ENCODE results near the gene TOP2B.

TOP2B gene

GRCh38 chr3:25678581-25678980 is 13.9 kb upstream of the TOP2B start:
- no peak for DNase-seq (ENCODE audit: extremely low read depth in 1 of 2, low read depth in 1 of 2)

GRCh38 chr3:25677121-25677520 is 12.4 kb upstream of the TOP2B start:
- DNase-seq (ENCODE audit: extremely low read depth in 1 of 2, low read depth in 1 of 2): no peak

GRCh38 chr3:25674670-25675069 is 10.0 kb upstream of the TOP2B start:
- no peak for DNase-seq (ENCODE audit: extremely low read depth in 1 of 2, low read depth in 1 of 2)

GRCh38 chr3:25673738-25674298 is 9.1 kb upstream of the TOP2B start:
- no peak for DNase-seq (ENCODE audit: extremely low read depth in 1 of 2, low read depth in 1 of 2)

GRCh38 chr3:25665315-25666280 is 891 bp upstream of the TOP2B start:
- DNase-seq (ENCODE audit: extremely low read depth in 1 of 2, low read depth in 1 of 2): peak in 1 of 2 donors; percentile 10

- DNase-seq (ENCODE audit: extremely low read depth in 1 of 2, low read depth in 1 of 2): peak; percentile 44 to 50
These were observed 567 bp downstream of the TOP2B start for GRCh38 chr3:25663869-25664811.

GRCh38 chr3:25663347-25663868 is 1.3 kb downstream of the TOP2B start:
- DNase-seq (ENCODE audit: extremely low read depth in 1 of 2, low read depth in 1 of 2): no peak

- no peak for DNase-seq (ENCODE audit: extremely low read depth in 1 of 2, low read depth in 1 of 2)
These were observed 1.9 kb downstream of the TOP2B start for GRCh38 chr3:25662736-25663320.

- no peak for DNase-seq (ENCODE audit: extremely low read depth in 1 of 2, low read depth in 1 of 2)
These were observed 2.8 kb downstream of the TOP2B start for GRCh38 chr3:25661694-25662437.

- no peak for DNase-seq (ENCODE audit: extremely low read depth in 1 of 2, low read depth in 1 of 2)
These were observed 5.9 kb downstream of the TOP2B start for GRCh38 chr3:25658836-25659235.

- DNase-seq (ENCODE audit: extremely low read depth in 1 of 2, low read depth in 1 of 2): no peak
These were observed 7.4 kb downstream of the TOP2B start for GRCh38 chr3:25657293-25657692.

- no peak for DNase-seq (ENCODE audit: extremely low read depth in 1 of 2, low read depth in 1 of 2)
These were observed 9.0 kb downstream of the TOP2B start for GRCh38 chr3:25655659-25656058.

- DNase-seq (ENCODE audit: extremely low read depth in 1 of 2, low read depth in 1 of 2): no peak
These were observed 10.1 kb downstream of the TOP2B start for GRCh38 chr3:25654576-25654975.

- DNase-seq (ENCODE audit: extremely low read depth in 1 of 2, low read depth in 1 of 2): no peak
These were observed 11.4 kb downstream of the TOP2B start for GRCh38 chr3:25653322-25653721.

GRCh38 chr3:25652921-25653320 is 11.8 kb downstream of the TOP2B start:
- DNase-seq (ENCODE audit: extremely low read depth in 1 of 2, low read depth in 1 of 2): no peak

GRCh38 chr3:25648925-25649830 is 15.5 kb downstream of the TOP2B start:
- no peak for DNase-seq (ENCODE audit: extremely low read depth in 1 of 2, low read depth in 1 of 2)

GRCh38 chr3:25648107-25648535 is 16.6 kb downstream of the TOP2B start:
- DNase-seq (ENCODE audit: extremely low read depth in 1 of 2, low read depth in 1 of 2): peak; percentile 14 to 66

GRCh38 chr3:25635038-25635437 is 29.7 kb downstream of the TOP2B start:
- DNase-seq (ENCODE audit: extremely low read depth in 1 of 2, low read depth in 1 of 2): no peak

GRCh38 chr3:25633919-25634318 is 30.8 kb downstream of the TOP2B start:
- no peak for DNase-seq (ENCODE audit: extremely low read depth in 1 of 2, low read depth in 1 of 2)

All from stimulated activated CD8-positive, alpha-beta memory T cell treated with anti-CD3 and anti-CD28 coated beads, Interleukin-7, amount 100 ng/mL, for 48 hours (primary cell).